Fibroblast of mammary gland (primary cell): ENCODE results near the gene TBX6.

ENCODE experiments used
- DNase-seq: peaks from one replicate; pipeline ENCODE4 v3.0.0-alpha.2; 2010; ENCODE audit warnings: low read depth
- H3K4me3 ChIP-seq: 2 replicates; pipeline ENCODE4 v1.5.1; 2011; ENCODE audit warnings: low read depth, mild to moderate bottlenecking, low read length, moderate library complexity; ENCODE audit not compliant: control insufficient read depth
- TF ChIP-seq, protein P1 (sequence below): conservative IDR thresholded peaks from 2 replicates; pipeline ENCODE4 v1.5.1; 2011; ENCODE audit warnings: low read depth, low read length, inconsistent platforms; ENCODE audit not compliant: control insufficient read depth, insufficient read depth

The TBX6 gene, protein sequence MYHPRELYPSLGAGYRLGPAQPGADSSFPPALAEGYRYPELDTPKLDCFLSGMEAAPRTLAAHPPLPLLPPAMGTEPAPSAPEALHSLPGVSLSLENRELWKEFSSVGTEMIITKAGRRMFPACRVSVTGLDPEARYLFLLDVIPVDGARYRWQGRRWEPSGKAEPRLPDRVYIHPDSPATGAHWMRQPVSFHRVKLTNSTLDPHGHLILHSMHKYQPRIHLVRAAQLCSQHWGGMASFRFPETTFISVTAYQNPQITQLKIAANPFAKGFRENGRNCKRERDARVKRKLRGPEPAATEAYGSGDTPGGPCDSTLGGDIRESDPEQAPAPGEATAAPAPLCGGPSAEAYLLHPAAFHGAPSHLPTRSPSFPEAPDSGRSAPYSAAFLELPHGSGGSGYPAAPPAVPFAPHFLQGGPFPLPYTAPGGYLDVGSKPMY

DNA sequence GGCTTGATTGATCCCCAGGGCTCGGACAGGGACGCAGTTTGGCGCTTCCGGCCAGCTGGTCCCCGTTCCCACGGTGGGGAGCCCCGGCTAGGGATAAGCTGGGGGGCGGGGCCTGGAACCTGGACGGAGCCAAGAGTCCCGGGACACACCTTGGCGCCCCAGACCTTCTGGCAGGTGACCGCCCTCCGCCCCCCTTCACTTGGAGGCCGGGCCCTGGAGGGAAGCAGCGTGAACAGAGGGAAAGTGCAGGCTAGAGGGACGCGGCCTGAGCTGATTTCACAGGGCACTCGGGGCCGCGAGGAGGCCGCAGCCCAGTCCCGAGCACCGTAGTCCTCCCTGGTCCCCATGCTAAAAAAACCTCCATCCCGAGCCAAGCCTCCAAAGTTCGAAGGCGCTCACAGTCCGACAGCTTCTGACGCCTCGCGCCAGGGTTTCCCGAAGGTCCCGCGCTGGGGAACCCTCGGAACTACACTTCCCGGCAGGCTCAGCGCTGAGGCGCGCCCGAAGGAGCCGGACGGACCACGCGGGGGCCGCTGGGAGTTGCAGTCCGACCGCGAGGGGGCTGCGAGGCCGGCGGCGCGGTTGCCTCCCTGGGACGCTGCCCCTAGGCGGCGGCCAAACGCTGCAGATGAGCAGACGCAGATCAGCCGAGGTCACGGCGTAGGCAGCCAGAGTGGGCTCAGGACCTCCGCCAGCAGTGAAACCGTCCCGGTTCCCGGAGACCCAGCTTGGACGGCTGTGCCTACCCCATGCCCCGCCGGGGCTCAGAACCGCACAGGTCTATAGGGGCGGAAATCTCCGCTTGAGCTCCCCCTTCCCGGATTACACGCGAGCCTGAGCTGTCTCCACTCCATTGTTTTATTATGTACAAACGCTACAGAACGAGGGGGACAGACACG lies at the start of gene TBX6:
Gene TBX6 (minus strand): TSS at position 451 of the 899 bp plus-strand sequence. CDS start 731 bp downstream, outside the sequence.
- DNase-seq: peak; percentile 84
- peak within 1 kb of the TSS; percentile 56 for H3K4me3 ChIP-seq

DNA sequence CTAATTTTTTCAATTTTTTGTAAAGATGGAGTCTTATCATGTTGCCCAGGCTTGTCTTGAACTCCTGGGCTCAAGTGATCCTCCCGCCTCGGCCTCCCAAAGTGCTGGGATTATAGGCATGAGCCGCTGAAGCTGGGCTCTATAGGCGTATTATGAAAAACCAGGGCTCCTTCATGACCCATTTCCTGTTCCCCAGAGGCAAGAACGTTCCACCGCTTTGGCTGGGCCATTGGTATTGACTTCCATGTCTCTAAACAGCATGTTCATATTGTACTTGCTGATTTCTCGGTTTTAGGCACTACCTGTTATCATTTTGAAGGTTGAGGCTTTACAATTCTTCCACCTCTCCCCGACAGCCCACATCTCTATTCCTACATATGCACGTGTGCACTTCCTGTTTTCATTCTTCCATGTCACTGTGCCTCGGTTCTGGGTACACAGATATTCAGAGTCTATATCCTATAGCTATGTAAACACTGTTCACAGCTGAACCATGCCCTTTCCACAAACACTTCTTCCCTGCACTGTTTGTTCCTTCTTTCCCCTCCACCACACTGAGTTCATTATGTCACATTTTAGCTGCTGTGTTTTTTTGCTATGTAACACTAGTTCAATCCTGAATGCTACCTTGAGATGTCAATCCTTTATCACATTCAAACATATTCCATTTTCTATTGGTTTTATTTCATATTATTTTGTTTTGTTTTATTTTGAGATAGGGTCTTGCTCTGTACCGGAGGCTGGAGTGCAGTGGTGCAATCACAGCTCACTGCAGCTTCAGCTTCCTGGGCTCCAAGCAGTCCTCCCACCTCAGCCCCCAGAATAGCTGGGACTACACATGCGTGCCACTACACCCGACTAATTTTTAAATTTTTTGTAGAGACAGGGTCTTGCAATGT lies 48.1 kb upstream of the TBX6 start:
- no peak for DNase-seq
- TF ChIP-seq, protein P1, sequence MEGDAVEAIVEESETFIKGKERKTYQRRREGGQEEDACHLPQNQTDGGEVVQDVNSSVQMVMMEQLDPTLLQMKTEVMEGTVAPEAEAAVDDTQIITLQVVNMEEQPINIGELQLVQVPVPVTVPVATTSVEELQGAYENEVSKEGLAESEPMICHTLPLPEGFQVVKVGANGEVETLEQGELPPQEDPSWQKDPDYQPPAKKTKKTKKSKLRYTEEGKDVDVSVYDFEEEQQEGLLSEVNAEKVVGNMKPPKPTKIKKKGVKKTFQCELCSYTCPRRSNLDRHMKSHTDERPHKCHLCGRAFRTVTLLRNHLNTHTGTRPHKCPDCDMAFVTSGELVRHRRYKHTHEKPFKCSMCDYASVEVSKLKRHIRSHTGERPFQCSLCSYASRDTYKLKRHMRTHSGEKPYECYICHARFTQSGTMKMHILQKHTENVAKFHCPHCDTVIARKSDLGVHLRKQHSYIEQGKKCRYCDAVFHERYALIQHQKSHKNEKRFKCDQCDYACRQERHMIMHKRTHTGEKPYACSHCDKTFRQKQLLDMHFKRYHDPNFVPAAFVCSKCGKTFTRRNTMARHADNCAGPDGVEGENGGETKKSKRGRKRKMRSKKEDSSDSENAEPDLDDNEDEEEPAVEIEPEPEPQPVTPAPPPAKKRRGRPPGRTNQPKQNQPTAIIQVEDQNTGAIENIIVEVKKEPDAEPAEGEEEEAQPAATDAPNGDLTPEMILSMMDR: no peak
- no peak overlapping the region for H3K4me3 ChIP-seq

More for the DNA sequence above, at the start of gene TBX6:
- TF ChIP-seq, protein P1: peak; percentile 52

DNA sequence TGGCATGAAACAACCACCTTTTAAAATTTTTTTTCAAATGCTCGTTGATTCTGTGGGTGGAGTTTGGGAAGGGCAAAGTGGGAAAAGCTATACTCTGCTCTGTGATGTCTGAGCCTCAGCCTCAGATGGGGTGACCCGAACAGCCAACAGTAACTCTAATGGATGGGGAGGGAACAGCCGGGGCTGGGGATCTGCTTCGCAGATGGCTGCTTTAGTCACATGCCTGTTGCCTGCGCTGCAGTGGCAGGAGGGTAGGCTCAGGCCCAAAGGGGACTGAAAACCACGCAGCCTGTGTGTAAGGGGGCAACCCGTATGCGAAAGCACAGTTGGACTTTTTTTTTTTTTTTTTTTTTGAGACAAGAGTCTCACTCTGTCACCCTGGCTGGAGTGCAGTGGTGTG lies 46.2 kb upstream of the TBX6 start:
- TF ChIP-seq, protein P1: no peak
- H3K4me3 ChIP-seq: no peak overlapping the region
- DNase-seq: no peak

DNA sequence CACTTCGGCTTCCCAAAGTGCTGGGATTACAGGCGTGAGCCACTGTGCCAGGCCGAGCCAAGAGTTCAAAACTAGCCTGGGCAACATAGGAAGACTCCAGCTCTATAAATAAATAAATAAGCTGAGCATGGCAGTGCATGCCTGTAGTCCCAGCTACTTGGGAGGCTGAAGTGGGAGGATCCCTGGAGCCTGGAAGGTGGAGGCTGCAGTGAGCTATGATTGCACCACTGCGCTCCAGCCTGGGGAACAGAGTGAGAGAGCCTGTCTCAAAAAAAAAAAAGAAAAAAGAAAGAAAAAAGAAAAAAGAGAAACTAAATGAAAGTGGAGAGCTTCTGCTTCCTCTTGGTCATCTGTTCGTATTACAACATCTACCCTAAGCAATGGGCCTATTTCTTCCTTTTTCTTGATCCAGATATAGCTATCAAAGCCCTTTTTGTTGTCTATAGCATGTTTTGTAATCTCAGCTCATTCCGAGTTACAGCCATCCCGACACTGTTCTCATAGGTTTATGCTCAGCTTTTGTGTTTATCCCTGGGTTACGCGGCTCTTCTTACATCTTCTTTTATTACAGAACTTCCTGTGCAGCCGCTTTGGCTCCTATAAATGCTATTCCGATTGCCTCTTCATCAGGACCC lies 45.4 kb upstream of the TBX6 start:
- no peak overlapping the region for H3K4me3 ChIP-seq
- TF ChIP-seq, protein P1: no peak

DNA sequence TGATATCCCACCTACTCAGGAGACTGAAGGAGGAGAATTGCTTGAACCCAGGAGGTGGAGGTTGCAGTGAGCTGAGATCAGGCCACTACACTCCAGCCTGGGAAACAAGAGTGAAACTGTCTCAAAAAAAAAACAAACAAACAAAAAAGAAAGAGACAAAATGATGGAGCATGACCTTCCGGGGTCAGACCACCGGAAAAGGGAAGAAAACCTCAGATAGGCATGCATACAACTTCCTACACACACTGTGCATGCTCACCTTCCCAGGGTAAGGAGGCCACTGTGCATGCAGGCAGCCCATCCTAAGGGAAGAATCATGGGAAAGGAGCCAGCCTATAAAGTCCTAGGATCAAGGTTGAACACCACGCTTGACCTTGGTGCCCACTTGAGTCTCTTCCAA lies 40.9 kb upstream of the TBX6 start:
- H3K4me3 ChIP-seq: no peak overlapping the region
- TF ChIP-seq, protein P1: no peak
- DNase-seq: no peak

More for the DNA sequence above, 45.4 kb upstream of the TBX6 start:
- DNase-seq: no peak
